ENCODE results near the gene STAT6.

Gene STAT6

GRCh38 chr12:57046947-57047890 is 63.9 kb downstream of the STAT6 start:
- Histone ChIP-seq H3K9ac (ENCODE audit: low read length) (no peak overlapping the region), H3K27ac (ENCODE audit: low read length) (no peak overlapping the region), H3K36me3 (ENCODE audit: control insufficient read depth, low read depth, low read length) (no peaks in the 10 kb centered on the region), H3K4me3 (ENCODE audit: low read length) (no peak overlapping the region), H3K27me3 (ENCODE audit: control insufficient read depth, insufficient read depth, low read length) (no peaks in the 10 kb centered on the region), H3K9me3 (ENCODE audit: control insufficient read depth, low read depth, low read length) (no peaks in the 10 kb centered on the region), H3K4me1 (ENCODE audit: control insufficient read depth, low read depth, low read length) (no peaks in the 10 kb centered on the region)

GRCh38 chr12:57046086-57046791 is 64.9 kb downstream of the STAT6 start:
- Histone ChIP-seq H3K36me3 (ENCODE audit: control insufficient read depth, low read depth, low read length) (no peaks in the 10 kb centered on the region), H3K4me3 (ENCODE audit: low read length) (no peak overlapping the region), H3K9me3 (ENCODE audit: control insufficient read depth, low read depth, low read length) (no peaks in the 10 kb centered on the region), H3K27me3 (ENCODE audit: control insufficient read depth, insufficient read depth, low read length) (no peaks in the 10 kb centered on the region), H3K27ac (ENCODE audit: low read length) (no peak overlapping the region), H3K4me1 (ENCODE audit: control insufficient read depth, low read depth, low read length) (no peaks in the 10 kb centered on the region), H3K9ac (ENCODE audit: low read length) (no peak overlapping the region)
